Stimulated activated CD8-positive, alpha-beta memory T cell treated with anti-CD3 and anti-CD28 coated beads, Interleukin-7, amount 100 ng/mL, for 48 hours (primary cell): Measurements from ENCODE around the gene HAAO.

Experiments
- DNase-seq, 2 donors: peaks; one replicate each; pipeline ENCODE4 v3.0.0-alpha.2; 2020; ENCODE audit warnings: low read depth in 1 of 2; ENCODE audit errors: extremely low read depth in 1 of 2

Gene HAAO

DNA sequence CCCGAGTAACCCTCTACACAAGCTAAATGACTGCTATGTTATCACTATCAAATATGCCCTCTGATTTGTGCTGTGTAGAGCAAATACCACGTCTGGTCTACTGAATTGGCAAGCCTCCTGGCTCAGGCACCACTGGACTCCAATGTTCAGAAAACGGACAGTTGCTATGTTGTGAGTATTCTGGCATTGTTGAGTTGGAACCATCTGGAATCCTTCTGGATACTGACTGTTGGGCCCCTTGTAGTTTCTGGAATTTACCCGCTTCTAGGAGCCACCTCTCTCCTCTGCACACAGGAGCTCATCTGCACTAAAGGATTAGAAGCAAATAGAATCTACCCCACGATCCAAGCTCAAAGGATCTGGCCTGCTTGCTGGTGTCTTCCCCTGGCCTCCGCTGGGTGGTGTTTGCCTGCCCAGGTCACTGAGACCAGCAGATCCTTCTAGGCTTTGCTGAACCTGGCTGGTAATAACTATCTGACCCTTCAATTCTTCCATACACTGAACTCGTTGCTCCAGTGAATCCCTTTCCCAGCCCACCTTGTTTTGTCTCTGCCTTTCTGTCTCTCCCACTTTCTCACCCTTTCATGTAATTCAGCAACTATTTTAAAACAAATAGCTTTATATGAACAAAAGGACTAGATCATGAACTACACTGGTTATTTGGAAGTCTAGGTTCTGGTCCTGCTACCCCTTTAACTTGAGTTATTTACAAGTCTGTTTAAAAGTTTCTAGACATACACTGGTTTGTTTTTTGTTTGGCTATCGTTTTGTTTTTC, 2.1 kb upstream of the HAAO start:
- no peak for DNase-seq

DNA sequence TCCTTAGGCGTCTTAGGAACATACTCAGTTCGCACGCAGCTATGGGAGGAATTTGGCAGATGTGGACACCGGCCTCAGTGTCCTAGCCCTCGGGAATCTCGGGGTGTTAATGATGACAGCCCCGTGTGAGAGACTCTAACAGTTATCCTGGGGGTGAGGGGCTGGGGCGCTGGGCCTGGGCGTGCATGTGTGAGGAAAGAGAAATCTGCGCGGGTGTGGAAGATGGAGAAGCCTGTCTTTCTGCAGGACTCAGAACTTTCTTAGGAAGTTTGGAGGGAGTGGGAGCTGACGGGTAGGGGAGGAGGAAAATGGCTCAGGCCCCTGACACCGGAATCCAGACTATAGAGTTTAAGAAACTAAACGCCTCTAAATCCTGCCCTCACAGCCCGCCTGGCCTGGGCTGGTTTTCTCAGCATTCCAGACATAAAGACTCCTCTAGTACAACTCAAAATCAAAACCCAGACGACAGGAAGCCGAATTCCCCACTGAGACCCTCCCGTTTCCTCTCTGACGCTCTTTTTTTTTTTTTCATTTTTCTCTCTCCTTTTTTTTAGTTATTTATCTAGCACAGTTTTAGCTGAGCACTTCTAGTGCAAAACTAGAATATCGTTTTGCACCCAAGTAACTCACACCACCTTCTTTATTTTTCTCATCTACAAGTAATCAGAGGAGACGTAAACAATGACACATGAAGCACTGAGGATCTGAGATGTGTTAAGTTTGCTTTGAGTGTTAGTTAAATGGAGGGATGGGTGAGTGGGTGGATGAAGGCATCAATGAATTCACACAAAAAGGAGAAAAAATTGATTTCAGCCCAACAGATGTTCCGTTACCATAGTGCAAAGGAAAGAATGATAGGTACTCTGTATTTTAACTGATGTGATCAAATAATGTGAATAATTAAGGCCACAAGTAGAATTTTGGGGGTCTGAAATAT, 1.2 kb upstream of the HAAO start:
- DNase-seq: no peak

DNA sequence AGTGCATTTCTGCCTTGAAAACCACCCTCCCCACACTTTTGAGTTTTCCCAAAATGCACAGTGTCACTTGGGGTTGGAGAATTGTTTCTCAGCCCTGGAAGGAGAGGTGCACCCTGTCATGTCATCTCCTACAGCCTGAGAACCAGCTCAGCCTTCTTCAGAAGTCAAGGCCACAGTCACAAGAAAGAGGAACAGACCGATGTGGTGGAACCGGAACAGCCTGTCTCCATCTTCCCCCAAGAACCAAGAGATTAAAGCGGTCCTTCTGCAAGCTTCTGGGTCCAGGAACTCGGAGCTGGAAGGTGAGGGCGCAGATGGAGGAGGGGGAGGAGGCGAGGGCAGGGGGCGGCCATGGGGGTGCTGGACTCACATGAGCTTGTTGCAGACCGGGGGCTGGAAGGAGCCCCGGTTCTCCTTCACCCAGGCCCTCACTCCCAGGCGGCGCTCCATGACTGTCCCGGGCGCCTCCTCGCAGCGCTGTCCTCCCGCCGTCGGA, 248 bp downstream of the HAAO start:
- DNase-seq: no peak

DNA sequence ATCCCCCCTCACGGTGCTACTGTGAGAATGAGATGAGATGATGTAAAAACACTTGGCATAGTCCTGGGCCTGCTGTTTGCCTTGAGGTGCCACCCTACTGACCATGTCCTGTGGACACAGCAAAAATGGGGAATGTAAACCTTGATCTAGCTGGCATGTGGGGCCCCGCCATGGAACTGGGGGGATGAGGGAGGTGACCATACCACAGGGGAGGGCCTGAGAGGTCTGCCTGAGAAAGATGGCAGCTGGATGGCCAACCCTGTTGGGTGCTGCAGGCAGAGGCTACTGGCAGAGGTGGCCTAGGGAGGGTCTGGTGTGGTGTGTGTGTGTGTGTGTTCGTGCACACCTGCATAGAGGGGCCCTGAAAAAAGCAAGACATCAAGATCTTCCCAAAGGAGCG, 777 bp downstream of the HAAO start:
- DNase-seq: no peak

DNA sequence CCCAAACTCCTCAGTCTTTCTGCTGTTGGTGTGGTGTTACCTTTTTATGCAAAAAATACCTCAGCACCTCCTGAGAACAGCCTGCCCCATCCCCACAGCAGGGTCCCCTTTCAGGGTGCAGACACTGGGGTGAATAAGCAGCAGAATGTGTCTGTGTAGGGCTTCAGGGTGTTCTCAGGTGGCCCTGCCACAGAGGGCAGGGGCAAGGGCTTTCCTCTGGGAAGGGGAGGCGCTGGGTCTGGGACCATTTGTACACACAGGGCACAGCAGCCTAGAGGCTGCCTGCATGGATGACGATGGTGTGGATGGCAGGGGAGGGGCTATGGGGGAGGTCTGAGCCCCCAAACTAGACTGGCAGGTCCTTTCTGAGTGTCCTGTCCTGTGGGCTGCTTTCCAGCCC, 2.6 kb downstream of the HAAO start:
- no peak for DNase-seq

DNA sequence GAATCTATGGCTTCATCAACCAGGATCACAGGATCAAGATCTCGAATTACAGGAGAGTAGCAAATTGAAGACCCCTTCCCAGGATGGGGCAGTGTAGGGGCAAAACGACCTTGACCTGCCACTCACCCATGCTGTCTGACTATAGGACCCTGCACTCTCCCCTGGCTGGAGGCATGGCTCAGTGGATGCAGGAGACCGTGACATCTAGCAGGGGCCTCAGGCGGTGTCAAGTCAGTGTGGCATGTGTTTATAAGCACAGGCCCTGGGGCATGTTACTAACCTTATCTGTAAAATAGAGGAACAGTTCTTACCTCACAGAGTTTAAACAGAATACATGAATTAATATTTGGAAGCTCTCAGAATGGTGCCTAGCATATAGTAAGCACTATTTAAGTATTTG, 3.5 kb downstream of the HAAO start:
- DNase-seq: no peak

DNA sequence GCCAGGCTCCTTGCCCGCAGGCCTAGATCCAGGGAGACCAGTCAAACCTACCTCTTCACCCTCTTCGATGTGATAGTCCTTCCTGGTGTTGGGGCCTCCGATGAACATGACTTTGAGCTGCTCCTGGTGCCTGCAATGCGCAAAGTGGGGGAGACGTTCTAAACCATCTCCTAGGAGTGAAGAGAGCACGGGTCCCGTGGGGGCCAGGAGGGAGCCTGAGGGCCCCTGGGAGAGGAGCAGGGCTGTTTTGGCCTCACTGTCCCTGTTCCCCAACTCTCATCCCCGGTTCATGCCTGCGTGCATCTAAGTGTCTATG, 3.9 kb downstream of the HAAO start:
- no peak for DNase-seq

DNA sequence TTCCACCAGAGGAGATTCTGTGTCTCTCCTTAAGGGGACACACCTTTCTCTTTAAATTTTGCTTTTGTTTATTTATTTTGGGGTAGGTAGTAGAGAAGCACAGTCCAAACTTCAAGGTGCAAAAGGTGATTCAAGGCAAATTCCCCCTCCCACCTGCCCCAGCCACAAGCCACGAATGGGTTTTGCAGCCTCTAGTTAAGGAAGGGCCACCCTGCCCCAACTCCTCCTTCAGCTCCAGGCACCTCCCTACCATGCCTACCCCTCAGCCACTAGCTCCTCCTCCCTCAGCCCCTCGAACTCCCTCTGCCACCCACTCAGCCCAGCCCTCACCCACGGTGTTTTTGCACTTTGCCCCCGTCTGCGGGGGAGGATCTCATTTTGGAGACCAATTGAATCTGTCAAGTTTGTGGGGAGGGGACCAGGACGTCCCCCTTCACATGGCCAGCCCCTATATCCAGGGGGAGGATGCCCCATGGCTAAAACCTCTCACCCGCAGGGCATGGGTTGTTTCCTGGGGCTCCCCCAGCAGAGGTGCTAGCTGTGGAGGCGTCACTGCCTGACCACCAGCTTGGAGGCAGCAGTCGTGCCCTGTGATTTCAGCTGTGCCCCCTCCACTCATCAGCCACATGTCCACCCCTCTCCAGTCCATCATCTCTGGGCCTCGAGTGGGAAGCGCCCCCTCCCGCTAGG, 4.5 kb downstream of the HAAO start:
- DNase-seq: no peak

DNA sequence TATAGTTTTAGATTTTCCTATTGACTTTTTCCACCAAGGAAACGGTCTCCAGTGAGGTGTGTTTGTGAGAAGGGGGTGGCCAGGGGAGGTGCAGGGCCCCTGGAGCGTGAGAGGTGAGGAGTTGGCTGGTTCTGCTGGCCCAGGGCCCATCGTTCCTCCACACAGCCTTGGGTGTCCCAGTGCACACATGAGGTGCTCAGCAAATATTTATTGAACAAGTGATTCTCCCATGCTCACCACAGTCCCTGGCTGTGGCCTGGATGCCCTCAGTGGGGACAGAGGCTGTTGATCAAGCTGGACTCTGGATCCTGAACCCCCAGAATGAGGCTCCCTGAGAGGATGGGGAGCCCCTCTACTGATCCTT, 5.0 kb downstream of the HAAO start:
- no peak for DNase-seq

DNA sequence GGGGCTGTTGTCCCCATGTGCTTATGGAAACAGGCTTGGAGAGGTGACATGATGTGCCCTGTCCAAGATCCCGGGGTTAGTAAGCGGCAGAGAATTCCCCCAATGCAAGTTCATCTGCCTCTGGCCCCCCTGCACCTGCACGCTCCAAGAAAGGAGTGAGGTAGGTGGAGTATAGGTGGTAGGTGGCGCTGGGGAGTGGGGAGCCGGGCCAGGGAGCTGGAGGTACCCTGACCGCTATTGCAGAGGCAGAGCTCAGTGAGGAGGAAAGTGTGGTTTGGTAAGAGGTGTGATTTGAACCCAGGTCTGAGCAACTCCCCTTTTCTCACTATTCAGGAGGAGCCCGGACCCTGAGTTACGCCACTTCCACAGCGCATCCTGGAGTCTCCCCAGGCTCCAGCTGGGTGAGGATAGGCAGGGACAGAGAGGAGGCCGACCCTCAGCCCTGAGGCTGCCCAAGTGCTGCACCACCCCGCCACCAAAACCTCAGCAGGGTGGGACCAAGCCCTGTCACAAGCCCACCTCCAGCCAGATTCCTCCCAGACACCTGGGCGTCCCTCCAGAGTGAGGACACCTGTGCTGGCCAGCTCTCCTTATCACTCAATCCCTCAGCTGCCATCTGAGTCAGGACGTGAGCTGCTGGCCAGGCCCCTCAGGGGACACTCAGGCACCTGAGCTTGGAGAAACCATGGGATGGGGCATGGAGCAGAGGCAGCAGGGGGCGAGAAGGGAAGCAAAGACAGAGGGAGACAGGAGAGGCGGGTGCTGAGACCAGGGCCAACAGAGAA, 5.6 kb downstream of the HAAO start:
- DNase-seq: no peak

DNA sequence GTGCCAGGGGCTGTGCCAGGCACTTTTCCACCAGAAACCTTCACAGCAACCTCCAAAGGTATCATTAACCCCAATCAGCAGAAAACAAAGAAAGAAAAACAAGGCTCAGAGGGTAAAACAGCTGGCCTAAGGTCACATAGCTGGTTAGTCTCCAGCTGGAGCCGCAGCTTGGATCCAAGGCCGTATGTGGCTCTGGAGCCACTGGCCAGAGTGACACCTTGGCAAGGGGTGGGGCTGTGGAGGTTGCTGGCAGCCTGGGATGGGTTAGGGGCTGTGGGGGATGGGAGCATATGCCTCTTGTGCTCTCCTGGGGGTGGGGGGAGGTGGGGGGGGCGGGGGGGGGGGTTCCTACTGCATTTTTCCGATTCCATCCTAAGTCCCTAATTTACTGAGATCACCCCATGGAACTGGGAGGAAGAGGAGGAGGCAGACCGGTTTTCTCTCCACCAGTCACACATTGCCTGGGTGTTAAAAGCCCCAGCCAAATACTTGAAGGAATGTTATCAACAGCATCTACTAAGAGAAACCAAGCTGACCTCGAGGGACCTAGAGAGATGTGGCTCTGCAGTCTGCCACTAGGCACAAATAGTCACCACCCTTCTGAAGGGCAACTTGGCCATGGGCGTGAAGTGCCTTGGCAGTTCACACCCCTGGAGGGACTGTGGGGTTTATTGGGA, 8.0 kb downstream of the HAAO start:
- no peak for DNase-seq

DNA sequence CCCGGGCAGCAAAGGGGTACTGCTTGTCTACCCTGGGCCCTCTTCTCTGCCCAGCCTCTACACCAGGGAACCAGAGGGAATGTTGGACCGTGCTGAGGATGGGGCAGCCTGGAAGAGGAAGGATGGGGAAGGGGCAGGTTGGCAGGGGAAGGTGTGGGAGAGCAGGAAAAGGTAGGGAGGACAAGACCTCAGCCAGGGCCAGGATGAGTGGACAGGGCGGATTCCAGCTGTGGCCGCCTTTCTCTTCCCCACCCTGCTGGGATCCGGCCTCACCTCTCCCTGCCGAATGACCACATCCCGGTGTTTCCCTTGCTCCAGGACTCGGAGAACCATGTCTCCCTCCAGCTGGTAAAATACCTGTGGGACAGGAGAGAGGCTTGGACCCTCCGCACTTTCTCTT, 8.9 kb downstream of the HAAO start:
- DNase-seq: no peak

DNA sequence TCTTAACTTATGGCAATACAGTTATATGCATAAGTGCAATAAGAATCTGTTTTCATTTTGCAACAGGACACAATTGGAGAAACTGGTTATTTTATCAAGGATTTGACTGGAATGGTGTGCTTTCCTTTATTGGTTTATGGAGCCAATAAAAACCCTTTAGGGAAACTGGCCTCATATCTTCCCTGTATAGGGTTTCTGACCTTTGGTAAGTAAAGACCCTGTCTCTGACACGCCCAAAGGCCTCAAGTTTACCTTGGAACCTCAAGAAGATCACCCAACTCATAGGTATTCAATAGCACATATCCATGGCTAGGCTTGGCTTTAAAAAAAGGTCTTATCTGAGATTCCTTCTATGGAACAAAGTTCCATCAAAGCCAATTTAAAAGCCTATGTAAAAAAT, 11.2 kb downstream of the HAAO start:
- DNase-seq: no peak

DNA sequence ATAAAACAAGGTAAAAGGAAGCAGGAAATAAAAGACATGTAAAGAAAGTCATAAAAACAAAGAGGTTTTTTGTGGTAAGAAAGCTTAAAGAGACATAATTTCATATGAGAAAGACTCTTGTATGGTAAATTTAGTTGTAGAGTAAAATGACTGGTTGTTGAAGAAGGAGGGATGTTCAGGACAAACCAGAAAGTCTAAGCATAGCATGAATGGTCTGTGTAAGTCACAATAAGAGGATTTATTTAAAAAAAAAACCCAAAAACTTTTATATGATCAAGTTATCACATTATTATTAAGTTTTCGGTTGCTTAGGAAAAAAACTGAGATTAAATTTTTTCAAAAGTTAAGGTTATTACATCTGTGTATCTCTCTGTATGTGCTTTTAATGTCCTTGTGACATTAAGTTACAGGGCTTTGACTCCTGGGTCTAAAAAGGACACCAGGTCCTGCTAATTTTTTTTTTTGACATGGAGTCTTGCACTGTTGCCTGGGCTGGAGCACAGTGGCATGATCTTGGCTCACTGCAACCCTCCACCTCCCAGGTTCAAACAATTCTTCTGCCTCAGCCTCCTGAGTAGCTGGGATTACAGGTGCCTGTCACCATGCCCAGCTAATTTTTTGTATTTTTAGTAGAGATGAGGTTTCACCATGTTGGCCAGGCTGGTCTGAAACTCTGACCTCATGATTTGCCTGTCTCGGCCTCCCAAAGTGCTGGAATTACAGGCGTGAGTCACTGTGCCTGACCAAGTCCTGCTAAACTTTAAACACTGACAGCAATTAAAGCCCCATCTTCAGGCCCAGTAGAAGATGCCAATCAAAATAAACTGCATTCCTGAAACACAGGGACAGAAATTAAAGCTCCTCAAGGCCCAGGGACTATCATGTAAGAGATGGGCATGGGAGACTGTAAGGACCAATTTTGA, 14.2 kb downstream of the HAAO start:
- DNase-seq: no peak

DNA sequence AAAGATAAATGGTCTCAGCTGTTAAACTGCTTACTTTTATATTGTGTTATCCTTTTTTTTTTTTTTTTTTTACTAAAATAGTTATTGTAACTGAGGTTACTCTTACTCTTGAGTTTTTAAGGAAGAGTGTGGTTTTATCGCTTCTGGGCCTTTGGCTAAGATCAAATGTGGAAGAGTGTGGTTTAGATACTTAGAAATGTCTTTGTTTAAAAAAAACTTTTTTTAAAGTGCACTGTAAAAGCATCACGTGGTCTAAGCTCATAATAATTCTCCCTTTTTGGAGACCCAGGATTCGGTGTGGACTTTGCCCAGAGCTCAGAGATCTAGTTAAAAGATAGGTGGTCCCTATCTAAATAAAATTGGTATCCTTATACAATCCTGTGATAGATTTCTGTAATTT, 16.6 kb downstream of the HAAO start:
- no peak for DNase-seq

DNA sequence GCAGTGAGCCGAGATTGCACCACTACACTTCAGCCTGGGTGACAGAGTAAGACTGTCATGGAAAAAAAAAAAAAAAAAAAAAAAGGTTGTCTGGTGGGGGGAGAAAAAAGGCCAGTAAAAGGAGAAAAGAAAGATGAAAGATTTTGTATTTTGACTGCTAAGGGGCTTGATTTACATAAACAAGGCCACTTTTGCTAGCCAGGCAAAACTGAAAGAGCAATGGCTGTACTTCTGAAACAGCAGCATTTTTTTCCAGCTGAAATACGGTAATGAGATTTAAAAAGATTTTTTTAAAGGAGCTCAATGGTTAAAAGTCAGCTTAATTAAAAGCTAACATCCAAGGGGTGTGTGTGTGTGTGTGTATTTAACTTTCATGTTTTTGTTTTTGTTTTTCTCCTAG, 17.2 kb downstream of the HAAO start:
- DNase-seq: no peak

DNA sequence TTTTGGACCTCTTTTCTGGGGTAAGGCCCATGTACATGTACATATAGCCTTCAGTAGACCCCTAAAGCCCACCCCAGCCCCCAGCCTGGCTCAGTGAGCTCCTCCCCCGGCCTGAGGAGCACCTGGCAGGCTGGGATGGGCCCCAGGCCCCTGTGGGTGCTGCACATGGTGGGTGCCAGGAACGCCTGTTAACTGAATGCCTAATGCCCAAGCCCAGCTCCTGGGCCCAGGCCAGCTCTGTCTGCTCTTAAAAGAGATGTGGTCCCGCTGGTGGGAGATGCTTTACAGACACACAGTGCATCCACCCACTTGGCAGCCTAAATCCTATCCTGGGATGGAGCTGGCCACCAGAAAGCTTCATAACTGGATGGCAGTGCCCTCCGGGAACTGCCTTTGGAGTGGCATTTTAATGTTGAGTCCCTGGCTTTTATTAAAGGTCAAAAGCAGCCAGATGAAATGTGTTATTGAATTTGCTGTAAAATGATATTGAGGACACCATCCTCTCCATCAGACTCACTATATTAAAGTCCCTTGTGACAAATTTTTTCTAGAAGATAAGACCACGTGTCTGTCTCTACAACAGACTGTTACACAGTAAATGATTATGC, 20.7 kb downstream of the HAAO start:
- no peak for DNase-seq

DNA sequence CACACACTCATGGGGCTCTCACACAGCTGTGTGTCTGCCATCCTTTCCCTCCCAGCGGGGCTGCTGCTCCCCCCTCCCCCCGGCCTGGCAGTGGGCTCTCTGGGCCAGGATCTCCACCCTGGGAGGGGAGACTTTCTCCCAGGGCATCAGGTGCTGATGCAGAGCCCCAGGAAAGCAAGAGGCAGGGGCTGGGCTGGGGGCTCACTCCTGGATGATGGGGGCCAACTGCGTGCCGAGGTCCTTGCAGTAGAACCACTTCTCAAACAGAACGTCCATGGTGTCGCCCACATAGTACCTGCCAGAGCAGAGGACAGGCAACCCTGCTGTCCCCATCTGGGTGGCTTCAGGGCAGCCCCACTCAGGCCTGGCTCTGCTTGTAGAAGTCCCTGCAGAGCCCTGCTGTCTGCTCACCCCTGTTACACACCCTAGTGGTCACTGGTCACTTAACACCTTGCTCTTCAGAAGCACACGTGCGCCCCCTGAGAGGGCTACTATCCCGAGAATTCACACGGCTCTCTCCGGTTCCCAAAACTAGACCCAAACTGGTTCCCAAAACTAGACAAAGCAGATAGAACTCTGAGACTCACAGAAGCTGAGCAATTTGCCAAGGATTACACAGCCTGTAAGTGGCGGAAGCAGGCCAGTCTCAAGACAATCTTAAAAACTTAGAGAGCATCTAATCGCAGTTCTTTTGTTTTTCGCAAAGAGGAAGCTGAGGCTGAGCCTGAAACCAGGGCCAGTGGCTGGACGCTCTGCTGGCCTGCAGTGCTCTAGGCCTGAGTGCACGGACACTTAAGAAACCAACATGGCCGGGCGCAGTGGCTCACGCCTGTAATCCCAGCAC, 21.9 kb downstream of the HAAO start:
- no peak for DNase-seq
